ENCODE results near the gene CCL13. TPM values are rescaled to one million over a fixed set of nuclear protein-coding genes. Genes with fewer than 3 reads are reported as not detected.
A peak's percentile ranks its signal among the peaks of the same experiment; 100 is the strongest.

CCL13 gene
- total and polyA plus RNA-seq, 9 donors = 0.31 to 3.5 (median 0.89) TPM

DNA sequence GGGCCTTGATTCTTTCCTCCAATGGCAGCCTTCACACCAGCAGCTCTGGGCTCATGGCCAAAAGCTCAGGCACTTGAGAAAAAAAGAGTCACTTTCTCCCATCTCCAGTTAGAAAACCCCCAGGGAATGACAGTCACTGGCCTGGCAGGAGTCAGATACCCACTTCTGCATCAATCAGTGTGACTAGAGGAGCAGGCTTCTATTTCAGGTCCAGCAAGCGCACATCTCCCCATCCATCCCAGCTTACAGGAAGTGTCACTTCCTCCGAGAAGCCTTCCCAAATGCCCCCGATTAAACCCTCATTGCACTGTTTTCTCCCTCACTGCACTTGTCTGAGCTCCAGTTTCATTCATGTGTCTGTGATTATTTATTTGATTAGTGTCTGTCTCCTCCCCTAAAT lies 37.1 kb downstream of the CCL13 start:
- no CpG with 5 or more reads among the region's 3 CpGs for WGBS (ENCODE audit: insufficient coverage)

DNA sequence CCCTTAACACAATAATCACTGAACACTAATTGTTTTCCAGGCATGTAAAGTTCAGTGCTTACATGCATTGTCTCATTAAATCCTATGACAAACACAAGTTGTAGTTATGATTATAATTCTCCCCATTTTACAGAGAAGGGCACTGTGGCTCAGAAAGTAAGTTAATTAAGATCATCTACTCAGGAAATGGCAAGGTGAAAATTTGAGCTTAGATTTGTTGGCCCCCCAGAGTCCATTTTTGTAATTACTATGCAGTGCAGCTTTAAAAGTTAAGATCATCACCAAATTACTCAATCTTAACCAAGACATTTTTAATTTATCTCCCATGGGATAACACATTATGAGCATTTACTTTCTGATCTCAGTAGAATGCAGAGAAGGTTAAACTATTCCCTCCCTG lies 41.0 kb downstream of the CCL13 start:
- Histone ChIP-seq H3K36me3 (ENCODE audit: control insufficient read depth, insufficient read depth, low read length) (no peaks in the 10 kb centered on the region), H3K27ac (ENCODE audit: low read length) (no peak overlapping the region), H3K9me3 (replicated peaks; ENCODE audit: control insufficient read depth, low read depth, low read length) (no peaks in the 10 kb centered on the region), H3K4me3 (ENCODE audit: low read length) (no peak overlapping the region), H3K4me1 (ENCODE audit: control insufficient read depth, insufficient read depth, low read length) (no peaks in the 10 kb centered on the region), H3K27me3 (ENCODE audit: control insufficient read depth, insufficient read depth, low read length) (no peaks in the 10 kb centered on the region)
- no peak for DNase-seq

More for the DNA sequence above, 37.1 kb downstream of the CCL13 start:
- H3K4me3 ChIP-seq (ENCODE audit: low read length) = no peak overlapping the region
- no peak for DNase-seq
- no peak overlapping the region for H3K27ac ChIP-seq (ENCODE audit: low read length)
- H3K27me3 ChIP-seq (ENCODE audit: control insufficient read depth, insufficient read depth, low read length) = no peaks in the 10 kb centered on the region
- H3K9me3 ChIP-seq (replicated peaks; ENCODE audit: control insufficient read depth, low read depth, low read length) = no peaks in the 10 kb centered on the region
- no peaks in the 10 kb centered on the region for H3K4me1 ChIP-seq (ENCODE audit: control insufficient read depth, insufficient read depth, low read length)
- no peaks in the 10 kb centered on the region for H3K36me3 ChIP-seq (ENCODE audit: control insufficient read depth, insufficient read depth, low read length)

DNA sequence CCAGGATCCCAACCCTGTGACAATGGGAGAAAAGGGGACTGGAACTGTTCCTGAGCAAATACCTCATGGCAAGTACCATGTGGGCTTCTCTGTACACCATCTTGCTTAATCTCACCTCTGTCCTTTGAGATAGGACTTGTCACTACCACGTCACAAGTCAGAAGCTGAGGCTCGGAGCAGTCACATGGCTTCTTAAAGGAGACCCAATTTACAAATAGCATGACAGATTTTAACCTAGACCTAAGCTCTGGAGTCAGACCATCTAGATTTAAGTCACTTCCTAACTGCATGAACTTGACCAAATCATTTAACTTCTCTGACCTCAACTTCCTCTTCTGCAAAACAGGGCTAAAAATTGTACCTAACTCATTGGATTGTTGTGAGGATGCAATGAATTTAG lies 42.7 kb downstream of the CCL13 start:
- WGBS (ENCODE audit: insufficient coverage) = 43% methylated on average over 2 of the region's 2 CpGs
- Histone ChIP-seq H3K27me3 (ENCODE audit: control insufficient read depth, insufficient read depth, low read length) (no peaks in the 10 kb centered on the region), H3K36me3 (ENCODE audit: control insufficient read depth, insufficient read depth, low read length) (no peaks in the 10 kb centered on the region), H3K9me3 (replicated peaks; ENCODE audit: control insufficient read depth, low read depth, low read length) (no peaks in the 10 kb centered on the region), H3K27ac (ENCODE audit: low read length) (no peak overlapping the region), H3K4me3 (ENCODE audit: low read length) (no peak overlapping the region), H3K4me1 (ENCODE audit: control insufficient read depth, insufficient read depth, low read length) (no peaks in the 10 kb centered on the region)
- peak; percentile 24 for DNase-seq

DNA sequence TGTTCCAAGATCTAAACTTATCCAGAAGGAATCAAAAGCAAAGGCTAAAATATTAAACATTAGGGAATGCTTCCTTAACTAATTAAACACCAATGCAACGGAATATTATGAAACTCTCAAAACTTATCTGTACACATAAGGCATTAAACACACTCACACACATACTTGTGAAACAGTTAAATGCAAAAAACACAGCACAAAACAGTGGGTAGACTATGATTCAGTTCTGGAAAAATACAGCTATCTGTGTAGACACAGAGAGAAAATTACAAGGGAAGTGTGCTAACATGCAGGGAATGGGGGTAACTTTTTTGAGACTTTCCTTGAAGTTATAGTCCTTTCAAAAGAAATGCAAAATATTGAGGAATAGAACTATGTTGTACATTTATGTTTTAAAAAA lies 43.4 kb downstream of the CCL13 start:
- Histone ChIP-seq H3K27me3 (ENCODE audit: control insufficient read depth, insufficient read depth, low read length) (no peaks in the 10 kb centered on the region), H3K4me3 (ENCODE audit: low read length) (no peak overlapping the region), H3K4me1 (ENCODE audit: control insufficient read depth, insufficient read depth, low read length) (no peaks in the 10 kb centered on the region), H3K9me3 (replicated peaks; ENCODE audit: control insufficient read depth, low read depth, low read length) (no peaks in the 10 kb centered on the region), H3K36me3 (ENCODE audit: control insufficient read depth, insufficient read depth, low read length) (no peaks in the 10 kb centered on the region), H3K27ac (ENCODE audit: low read length) (no peak overlapping the region)
- no peak for DNase-seq
- WGBS (ENCODE audit: insufficient coverage) = no CpG with 5 or more reads among the region's 1 CpG

DNA sequence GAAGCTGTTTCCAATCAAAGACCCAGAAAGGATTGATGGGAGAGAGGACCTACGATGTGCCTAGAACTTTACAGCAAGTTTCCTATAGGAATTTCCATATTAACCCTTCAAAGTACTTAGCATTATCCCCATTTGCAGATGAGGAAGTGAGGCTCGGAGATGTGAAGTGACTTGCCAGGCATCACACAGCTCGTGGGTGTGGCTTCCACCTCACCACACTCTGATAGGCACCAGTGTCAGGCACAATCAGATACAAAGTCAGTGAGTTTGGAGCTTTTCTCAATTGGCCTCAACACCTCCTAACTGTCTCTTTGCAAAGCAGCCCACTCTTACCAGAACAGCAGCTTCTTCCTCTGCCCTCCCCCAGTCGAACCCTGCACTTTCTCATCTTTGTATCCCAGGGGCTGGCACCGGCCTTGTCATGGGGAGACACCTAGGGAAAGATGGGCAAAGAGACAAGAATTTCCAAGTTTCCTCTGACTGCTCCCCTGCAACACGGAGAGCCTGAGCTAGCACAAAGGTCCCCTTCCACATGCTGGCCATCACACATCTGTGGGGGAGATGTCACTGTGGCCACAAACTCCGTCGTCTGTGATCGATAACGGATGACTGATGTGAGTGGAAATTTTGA lies 44.1 kb downstream of the CCL13 start:
- Histone ChIP-seq H3K27me3 (ENCODE audit: control insufficient read depth, insufficient read depth, low read length) (no peaks in the 10 kb centered on the region), H3K27ac (ENCODE audit: low read length) (no peak overlapping the region), H3K4me1 (ENCODE audit: control insufficient read depth, insufficient read depth, low read length) (no peaks in the 10 kb centered on the region), H3K36me3 (ENCODE audit: control insufficient read depth, insufficient read depth, low read length) (no peaks in the 10 kb centered on the region), H3K9me3 (replicated peaks; ENCODE audit: control insufficient read depth, low read depth, low read length) (no peaks in the 10 kb centered on the region), H3K4me3 (ENCODE audit: low read length) (no peak overlapping the region)
- no peak for DNase-seq
- WGBS (ENCODE audit: insufficient coverage) = 83% methylated on average over 1 of the region's 10 CpGs

DNA sequence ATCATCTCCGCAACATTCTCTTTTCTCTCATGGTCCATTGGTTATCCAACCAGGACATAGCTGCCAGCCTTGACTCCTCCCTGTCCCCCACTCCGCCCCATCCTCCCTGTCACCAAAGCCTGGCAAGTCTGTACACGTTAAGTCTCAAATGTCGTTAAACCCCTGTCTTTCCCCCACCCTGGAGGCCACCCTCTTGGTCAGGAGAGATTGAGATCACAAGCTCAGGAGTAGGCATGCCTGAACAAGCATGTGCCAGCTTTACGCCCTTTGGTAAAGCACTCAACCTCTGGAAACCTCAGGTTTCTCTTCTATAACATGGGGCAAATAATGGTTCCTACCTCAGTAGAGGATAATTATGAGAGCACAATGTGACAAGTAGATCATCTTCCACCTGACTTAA lies 44.9 kb downstream of the CCL13 start:
- no peak overlapping the region for H3K27ac ChIP-seq (ENCODE audit: low read length)
- H3K9me3 ChIP-seq (replicated peaks; ENCODE audit: control insufficient read depth, low read depth, low read length) = no peaks in the 10 kb centered on the region
- no peaks in the 10 kb centered on the region for H3K36me3 ChIP-seq (ENCODE audit: control insufficient read depth, insufficient read depth, low read length)
- H3K4me3 ChIP-seq (ENCODE audit: low read length) = no peak overlapping the region
- no peaks in the 10 kb centered on the region for H3K27me3 ChIP-seq (ENCODE audit: control insufficient read depth, insufficient read depth, low read length)
- 63% methylated on average over 4 of the region's 5 CpGs for WGBS (ENCODE audit: insufficient coverage)
- DNase-seq = no peak
- no peaks in the 10 kb centered on the region for H3K4me1 ChIP-seq (ENCODE audit: control insufficient read depth, insufficient read depth, low read length)

DNA sequence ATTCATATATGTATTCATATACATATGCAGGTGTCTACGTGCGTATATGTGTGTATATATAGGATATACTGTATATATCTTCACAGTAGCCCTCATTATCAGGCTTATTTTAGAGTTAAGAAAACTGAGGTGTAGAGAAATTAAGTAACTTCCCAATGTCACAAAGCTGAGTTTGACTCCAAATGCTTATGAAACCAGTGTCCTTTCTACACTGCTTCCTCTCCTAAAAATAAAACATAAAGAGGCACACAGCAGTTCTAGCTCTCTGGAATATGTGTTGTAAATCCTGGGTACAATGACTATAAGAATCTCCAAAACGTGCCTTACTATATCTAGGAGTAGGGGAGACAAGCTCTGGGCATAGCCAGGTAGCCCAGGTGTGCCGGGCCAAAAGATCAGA lies 46.7 kb downstream of the CCL13 start:
- WGBS (ENCODE audit: insufficient coverage) = no CpG with 5 or more reads among the region's 4 CpGs
- Histone ChIP-seq H3K27me3 (ENCODE audit: control insufficient read depth, insufficient read depth, low read length) (no peaks in the 10 kb centered on the region), H3K27ac (ENCODE audit: low read length) (no peak overlapping the region), H3K9me3 (replicated peaks; ENCODE audit: control insufficient read depth, low read depth, low read length) (no peaks in the 10 kb centered on the region), H3K4me3 (ENCODE audit: low read length) (no peak overlapping the region), H3K4me1 (ENCODE audit: control insufficient read depth, insufficient read depth, low read length) (no peaks in the 10 kb centered on the region), H3K36me3 (ENCODE audit: control insufficient read depth, insufficient read depth, low read length) (no peaks in the 10 kb centered on the region)
- DNase-seq = no peak

DNA sequence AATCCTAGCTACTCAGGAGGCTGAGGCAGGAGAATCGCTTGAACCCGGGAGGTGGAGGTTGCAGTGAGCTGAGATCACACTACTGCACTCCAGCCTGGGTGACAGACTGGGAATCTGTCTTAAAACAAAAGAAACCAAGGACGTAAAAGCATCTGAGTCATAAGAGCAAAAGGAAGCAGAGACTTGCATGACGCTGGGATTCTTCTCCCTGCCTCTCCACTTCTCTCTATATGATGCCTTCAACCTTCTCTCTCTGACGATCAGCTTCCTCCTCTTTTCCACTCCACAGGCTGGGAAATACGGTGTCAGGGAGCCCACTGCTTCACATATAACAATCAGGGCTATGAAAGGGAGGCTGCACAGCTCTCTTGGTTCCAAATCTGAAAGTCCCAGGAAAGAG lies 49.9 kb downstream of the CCL13 start:
- Histone ChIP-seq H3K36me3 (ENCODE audit: control insufficient read depth, insufficient read depth, low read length) (no peaks in the 10 kb centered on the region), H3K27ac (ENCODE audit: low read length) (no peak overlapping the region), H3K4me1 (ENCODE audit: control insufficient read depth, insufficient read depth, low read length) (no peaks in the 10 kb centered on the region), H3K9me3 (replicated peaks; ENCODE audit: control insufficient read depth, low read depth, low read length) (no peaks in the 10 kb centered on the region), H3K4me3 (ENCODE audit: low read length) (no peak overlapping the region), H3K27me3 (ENCODE audit: control insufficient read depth, insufficient read depth, low read length) (no peaks in the 10 kb centered on the region)
- no peak for DNase-seq
- 80% methylated on average over 6 of the region's 6 CpGs for WGBS (ENCODE audit: insufficient coverage)

Other genes starting within 250 kb of the CCL13 start
- 53.8 TPM for gene CCL2, start 101.2 kb upstream of the CCL13 start, total RNA-seq
- 10 to 100 TPM; 35.3 to 77.4 (median 58.5) TPM for gene CCL2, start 101.2 kb upstream of the CCL13 start, polyA plus RNA-seq (ENCODE audit: insufficient read depth in 1 of 8, insufficient read length in 8 of 8, low replicate concordance in 1 of 8)
- gene CCL7, start 86.3 kb upstream of the CCL13 start, total RNA-seq = not detected
- not detected for gene CCL7, start 86.3 kb upstream of the CCL13 start, polyA plus RNA-seq (ENCODE audit: insufficient read depth in 1 of 8, insufficient read length in 8 of 8, low replicate concordance in 1 of 8)
- 0.09 TPM for gene CCL11, start 70.7 kb upstream of the CCL13 start, total RNA-seq
- gene CCL11, start 70.7 kb upstream of the CCL13 start, polyA plus RNA-seq (ENCODE audit: insufficient read depth in 1 of 8, insufficient read length in 8 of 8, low replicate concordance in 1 of 8) = under 1 TPM in 6 of 8 donors, not detected in 2; 0.16 to 0.47 (median 0.30) TPM
- gene CCL8, start 37.0 kb upstream of the CCL13 start, total RNA-seq = 0.44 TPM
- 1 to 10 TPM in 1 of 8 donors, under 1 TPM in 7; 0.49 to 1.5 (median 0.65) TPM for gene CCL8, start 37.0 kb upstream of the CCL13 start, polyA plus RNA-seq (ENCODE audit: insufficient read depth in 1 of 8, insufficient read length in 8 of 8, low replicate concordance in 1 of 8)
- not detected for gene CCL1, start 6.8 kb downstream of the CCL13 start, total RNA-seq
- not detected for gene CCL1, start 6.8 kb downstream of the CCL13 start, polyA plus RNA-seq (ENCODE audit: insufficient read depth in 1 of 8, insufficient read length in 8 of 8, low replicate concordance in 1 of 8)
- gene TMEM132E, start 223.1 kb downstream of the CCL13 start, total RNA-seq = 0.80 TPM
- under 1 TPM; 0.07 to 0.64 (median 0.21) TPM for gene TMEM132E, start 223.1 kb downstream of the CCL13 start, polyA plus RNA-seq (ENCODE audit: insufficient read depth in 1 of 8, insufficient read length in 8 of 8, low replicate concordance in 1 of 8)